GM12878 (cell line): ENCODE data around the gene MAP4K4. TPM values are rescaled to one million over a fixed set of nuclear protein-coding genes. Genes with fewer than 3 reads are reported as not detected.

ENCODE experiments used
- ATAC-seq: fragments of 200-7000 bp; cut with Tn5 transposase; 3 replicates; pipeline ENCODE4 v1.9.1; 2020; ENCODE audit warnings: mild to moderate bottlenecking, moderate library complexity
- BruUV-seq: library from RNA; stranded (reverse); fragments of 400-500 nt; replicated peaks from 2 replicates; lab custom pipeline; 2021; lab: Mats Ljungman, UMichigan
- CTCF ChIA-PET: fragments of 300-600 bp; sonication (Branson Sonifier 250); formaldehyde crosslinking; extraction: SDS; loops from one replicate; lab custom pipeline; 2021; ENCODE audit warnings: inconsistent platforms; lab: Yijun Ruan, JAX
- POLR2A ChIA-PET: fragments of 350-600 bp; formaldehyde crosslinking; extraction: SDS; loops from one replicate; lab custom pipeline; 2021; ENCODE audit warnings: inconsistent platforms; lab: Charles Lee
- RAD21 ChIA-PET: fragments of 300-600 bp; sonication (Branson Sonifier 250); formaldehyde crosslinking; loops from one replicate; lab custom pipeline; 2023; ENCODE audit warnings: antibody characterized with exemption; ENCODE audit not compliant: unreplicated experiment; lab: Charles Lee
- SMC1A ChIA-PET: fragments of 300-600 bp; sonication (Branson Sonifier 250); formaldehyde crosslinking; loops from one replicate; lab custom pipeline; 2023; ENCODE audit not compliant: unreplicated experiment, uncharacterized antibody; lab: Charles Lee
- DNase-seq: peaks from one replicate; pipeline ENCODE4 v3.0.0-alpha.2; 2011; ENCODE audit warnings: low read depth, low spot score
- FAIRE-seq: peaks from 3 replicates; lab custom pipeline; 2011; peaks lifted over from hg19 to GRCh38; lab: Jason Lieb, UNC
- H2AFZ ChIP-seq: 2 replicates; pipeline ENCODE4 v1.6.0; 2011; ENCODE audit warnings: low read depth, low read length, control low read depth; ENCODE audit not compliant: control insufficient read depth
- H3K27ac ChIP-seq: 2 replicates; pipeline ENCODE4 v1.5.1; 2011; ENCODE audit warnings: control low read depth; ENCODE audit not compliant: control insufficient read depth, insufficient read depth
- H3K27me3 ChIP-seq, 2 experiments: replicated peaks in 1 of 2; 2 replicates each; pipeline versions ENCODE4 v1.6.0 to v1.6.1; 2011; ENCODE audit warnings: low read length in 1 of 2; ENCODE audit not compliant: control insufficient read depth in 2 of 2, insufficient read depth in 2 of 2
- H3K36me3 ChIP-seq, 2 experiments: 2 replicates each; pipeline ENCODE4 v1.5.1; 2011; ENCODE audit warnings: low read length in 1 of 2; ENCODE audit not compliant: control insufficient read depth in 2 of 2, insufficient read depth in 2 of 2
- H3K4me1 ChIP-seq: 2 replicates; pipeline ENCODE4 v1.6.1; 2011; ENCODE audit warnings: mild to moderate bottlenecking, low read length, moderate library complexity, mixed read lengths; ENCODE audit not compliant: control insufficient read depth, insufficient read depth
- H3K4me2 ChIP-seq: 2 replicates; pipeline ENCODE4 v1.6.0; 2011; ENCODE audit warnings: control low read depth; ENCODE audit not compliant: control insufficient read depth, insufficient read depth
- H3K4me3 ChIP-seq: fragments of 200-600 bp; sonication (generic); 2 replicates; pipeline ENCODE4 v1.5.1; 2016
- H3K79me2 ChIP-seq: 2 replicates; pipeline ENCODE4 v1.6.0; 2011; ENCODE audit warnings: low read length; ENCODE audit not compliant: control insufficient read depth, insufficient read depth
- H3K9ac ChIP-seq: 2 replicates; pipeline ENCODE4 v1.8.0; 2011; ENCODE audit warnings: low read length, control low read depth, mixed read lengths; ENCODE audit not compliant: control insufficient read depth, insufficient read depth
- H3K9me3 ChIP-seq: replicated peaks from 3 replicates; pipeline ENCODE4 v1.5.1; 2011; ENCODE audit warnings: mild to moderate bottlenecking, low read length; ENCODE audit not compliant: control insufficient read depth, insufficient read depth
- H4K20me1 ChIP-seq: 2 replicates; pipeline ENCODE4 v1.6.0; 2011; ENCODE audit not compliant: control insufficient read depth, insufficient read depth
- BMI1 ChIP-seq: fragments of 450-650 bp; IDR thresholded peaks from 2 replicates; pipeline ENCODE4 v1.6.1; 2016; ENCODE audit warnings: mild to moderate bottlenecking, moderate library complexity, borderline replicate concordance
- MEF2B ChIP-seq: fragments of 450-650 bp; IDR thresholded peaks from 2 replicates; pipeline ENCODE4 v1.6.1; 2018; ENCODE audit warnings: mild to moderate bottlenecking, moderate library complexity; ENCODE audit not compliant: partially characterized antibody, poor library complexity, severe bottlenecking
- MTA3 ChIP-seq: IDR thresholded peaks from 2 replicates; pipeline ENCODE4 v1.6.1; 2012; ENCODE audit warnings: low read length, inconsistent platforms, borderline replicate concordance
- NKRF ChIP-seq: fragments of 450-650 bp; conservative IDR thresholded peaks from 2 replicates; pipeline ENCODE4 v1.6.1; 2017; ENCODE audit warnings: mild to moderate bottlenecking, moderate library complexity
- TCF12 ChIP-seq: IDR thresholded peaks from 2 replicates; pipeline ENCODE4 v1.6.1; 2011; ENCODE audit warnings: low read depth, mild to moderate bottlenecking, low read length
- ZNF217 ChIP-seq: fragments of 450-650 bp; IDR thresholded peaks from 2 replicates; pipeline ENCODE4 v1.6.1; 2017; ENCODE audit warnings: antibody characterized with exemption, mild to moderate bottlenecking
- WGBS: methylation state at CpG from one replicate; pipeline ENCODE4 v1.1.6; 2016; ENCODE audit warnings: low lambda C conversion rate; ENCODE audit not compliant: insufficient replicate concordance, insufficient coverage; ENCODE audit errors: missing lambda C conversion rate; 5-methylcytosine and 5-hydroxymethylcytosine counted together
- in situ Hi-C: fragments of 300-500 bp; cut with MboI; formaldehyde crosslinking; loops from 9 replicates; pipeline ENCODE4 v1.14.3; 2018; ENCODE audit warnings: mixed read lengths
- intact Hi-C: fragments of 100-400 bp; cut with micrococcal nuclease; formaldehyde crosslinking; loops from one replicate; pipeline ENCODE4 v1.14.2; 2022; ENCODE audit not compliant: unreplicated experiment
- polyA plus RNA-seq, 11 experiments: library from polyadenylated mRNA; depleted of rRNA in 4 of 11; unstranded in 6 of 11; stranded (reverse) in 5 of 11; fragments of >200 nt; fragmentation: Nextera tagmentation in 4 of 11; fragmentation: Illumina TruSeq in 1 of 11; extraction: Ambion mirVana in 4 of 11; extraction: Trizol in 1 of 11; gene quantifications; 1 replicate in 1 of 11; 2 replicates in 10 of 11; pipeline versions ENCODE4 v1.2.1 to v1.2.3, GENCODE V29; 2011 to 2016; ENCODE audit warnings: inconsistent platforms in 2 of 11, missing spikeins in 2 of 11, low read depth in 1 of 11
- total RNA-seq, 4 experiments: library from RNA; depleted of rRNA in 3 of 4; stranded (reverse); fragments of >200 nt in 3 of 4; fragmentation: Illumina TruSeq in 1 of 4; extraction: Trizol in 1 of 4; gene quantifications; 2 replicates each; pipeline versions ENCODE4 v1.2.1 to v1.2.3, GENCODE V29; 2013 to 2021
- TF ChIP-seq, protein P1 (sequence below): IDR thresholded peaks from 2 replicates; pipeline ENCODE4 v1.6.1; 2011; ENCODE audit warnings: low read depth, mild to moderate bottlenecking, low read length, moderate library complexity, borderline replicate concordance; ENCODE audit errors: extremely low read depth
- TF ChIP-seq, protein P2 (sequence below): fragments of 450-650 bp; IDR thresholded peaks from 2 replicates; pipeline ENCODE4 v1.6.1; 2017; ENCODE audit warnings: borderline replicate concordance

Gene MAP4K4
- total and polyA plus RNA-seq, 10 of the 15 experiments (the other 5 are each of a cell fraction or from before 2014, with no cell fraction given) = 1.9 to 50.4 (median 9.7) TPM

GRCh38 chr2:101895819-101896322 is 198.4 kb downstream of the MAP4K4 start:
- ChIA-PET POLR2A (no interaction called here), RAD21 (interaction anchor here (1.0 to 2.7 kb wide), 3 partner anchors 12 to 345 kb away, joined by 3 to 12 read pairs (median 3); no protein-coding TSS in a partner anchor)
- DNase-seq = no peak

More at GRCh38 chr2:101895819-101896322, 198.4 kb downstream of the MAP4K4 start:
- peaks cover 5% of the 10 kb centered on the region for H3K4me1 ChIP-seq
- H3K27ac ChIP-seq = no peak overlapping the region
- 13% methylated on average over 2 of the region's 2 CpGs for WGBS
- no peak overlapping the region for H2AFZ ChIP-seq
- H3K4me2 ChIP-seq = no peak overlapping the region
- no peaks in the 10 kb centered on the region for H3K79me2 ChIP-seq
- ChIA-PET CTCF (interaction anchor here (0.6 to 3.8 kb wide), 6 partner anchors 11 to 345 kb away, joined by 3 to 35 read pairs (median 4); no protein-coding TSS in a partner anchor), SMC1A (interaction anchor here (1.6 to 2.1 kb wide), 2 partner anchors 12 to 15 kb away, joined by 4 to 19 read pairs; no protein-coding TSS in a partner anchor)
- H3K9me3 ChIP-seq = no peaks in the 10 kb centered on the region; the same call in 2 of the 3 replicates
- H4K20me1 ChIP-seq = no peaks in the 10 kb centered on the region
- H3K36me3 ChIP-seq = no peaks in the 10 kb centered on the region
- FAIRE-seq (no peak), ATAC-seq (no peak)
- no peak overlapping the region for H3K9ac ChIP-seq
- no peak for TF ChIP-seq BMI1
- TF ChIP-seq ZNF217 = no peak
- TF ChIP-seq MTA3 = no peak
- TF ChIP-seq NKRF = no peak
- no peak for TF ChIP-seq TCF12
- TF ChIP-seq, protein P1, sequence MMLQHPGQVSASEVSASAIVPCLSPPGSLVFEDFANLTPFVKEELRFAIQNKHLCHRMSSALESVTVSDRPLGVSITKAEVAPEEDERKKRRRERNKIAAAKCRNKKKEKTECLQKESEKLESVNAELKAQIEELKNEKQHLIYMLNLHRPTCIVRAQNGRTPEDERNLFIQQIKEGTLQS = no peak
- TF ChIP-seq, protein P2, sequence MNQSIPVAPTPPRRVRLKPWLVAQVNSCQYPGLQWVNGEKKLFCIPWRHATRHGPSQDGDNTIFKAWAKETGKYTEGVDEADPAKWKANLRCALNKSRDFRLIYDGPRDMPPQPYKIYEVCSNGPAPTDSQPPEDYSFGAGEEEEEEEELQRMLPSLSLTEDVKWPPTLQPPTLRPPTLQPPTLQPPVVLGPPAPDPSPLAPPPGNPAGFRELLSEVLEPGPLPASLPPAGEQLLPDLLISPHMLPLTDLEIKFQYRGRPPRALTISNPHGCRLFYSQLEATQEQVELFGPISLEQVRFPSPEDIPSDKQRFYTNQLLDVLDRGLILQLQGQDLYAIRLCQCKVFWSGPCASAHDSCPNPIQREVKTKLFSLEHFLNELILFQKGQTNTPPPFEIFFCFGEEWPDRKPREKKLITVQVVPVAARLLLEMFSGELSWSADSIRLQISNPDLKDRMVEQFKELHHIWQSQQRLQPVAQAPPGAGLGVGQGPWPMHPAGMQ = no peak
- no peak for TF ChIP-seq MEF2B
- in situ Hi-C loops (no loop called here), intact Hi-C loops (no loop called here)
- H3K27me3 ChIP-seq = no peaks in the 10 kb centered on the region
- H3K4me3 ChIP-seq = no peak overlapping the region
- no TSS peak for BruUV-seq
